Measurements from ENCODE around the gene SNF8. TPM values are rescaled to one million over a fixed set of nuclear protein-coding genes. Genes with fewer than 3 reads are reported as not detected.
"Not testable (repeated sequence)": the region's sequence is repeated elsewhere in the genome, so short reads cannot be mapped to it uniquely, and the experiment has no call there.

The SNF8 gene, protein sequence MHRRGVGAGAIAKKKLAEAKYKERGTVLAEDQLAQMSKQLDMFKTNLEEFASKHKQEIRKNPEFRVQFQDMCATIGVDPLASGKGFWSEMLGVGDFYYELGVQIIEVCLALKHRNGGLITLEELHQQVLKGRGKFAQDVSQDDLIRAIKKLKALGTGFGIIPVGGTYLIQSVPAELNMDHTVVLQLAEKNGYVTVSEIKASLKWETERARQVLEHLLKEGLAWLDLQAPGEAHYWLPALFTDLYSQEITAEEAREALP
- 58.4 and 83.4 TPM in 2 replicates for total RNA-seq (2014; rRNA removed; shearing (Covaris generic))

GRCh38 chr17:48944515-48945260 is at the start of gene SNF8:
TSS of gene SNF8 (minus strand) at chr17:48944842. CDS start at chr17:48944734, 108 bp downstream.
- peak; percentile 88 for DNase-seq (ENCODE audit: low read depth)

DNA sequence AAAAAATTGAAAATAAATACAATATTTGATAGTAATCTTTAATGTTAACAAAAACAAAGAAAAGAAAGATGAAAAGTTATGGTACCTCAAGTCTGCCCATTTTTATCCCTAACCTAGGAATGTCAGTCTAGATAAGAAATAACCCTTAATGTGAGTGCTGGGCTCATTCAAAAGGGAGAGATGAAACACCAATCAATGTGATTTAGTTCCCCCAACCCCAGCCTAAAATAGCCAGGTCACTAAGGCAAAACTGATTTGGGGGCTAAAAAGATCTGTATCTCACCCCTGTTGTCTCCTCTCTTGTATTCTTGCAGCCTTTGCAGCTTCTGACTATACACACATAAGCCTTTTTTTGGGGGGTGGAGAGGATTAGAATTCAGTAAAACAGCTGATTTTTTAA is 49.3 kb upstream of the SNF8 start:
- DNase-seq (ENCODE audit: low read depth) = no peak

DNA sequence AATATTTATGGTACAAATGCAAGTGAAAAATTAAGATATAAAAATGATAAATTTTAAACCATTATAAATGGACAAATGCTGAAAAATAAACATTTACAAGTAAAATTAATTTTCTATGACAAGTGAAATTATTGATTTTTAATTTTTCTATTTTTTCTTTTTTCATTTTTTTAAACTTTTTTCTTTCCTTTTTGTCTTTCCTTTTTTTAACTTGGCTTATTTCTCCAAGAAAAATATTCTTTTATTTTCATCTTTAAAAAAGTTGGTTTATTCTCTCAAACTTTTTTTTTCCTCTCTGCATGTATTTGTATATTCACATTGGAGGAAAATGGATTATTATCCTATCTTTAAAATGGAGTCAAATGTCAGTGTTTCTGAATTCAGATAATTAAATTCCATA is 48.7 kb upstream of the SNF8 start:
- DNase-seq (ENCODE audit: low read depth) = no peak

GRCh38 chr17:48992444-48992843 is 47.8 kb upstream of the SNF8 start:
- DNase-seq (ENCODE audit: low read depth) = no peak

GRCh38 chr17:48990882-48991357 is 46.3 kb upstream of the SNF8 start:
- DNase-seq (ENCODE audit: low read depth) = no peak

GRCh38 chr17:48989100-48989499 is 44.5 kb upstream of the SNF8 start:
- DNase-seq (ENCODE audit: low read depth) = no peak

DNA sequence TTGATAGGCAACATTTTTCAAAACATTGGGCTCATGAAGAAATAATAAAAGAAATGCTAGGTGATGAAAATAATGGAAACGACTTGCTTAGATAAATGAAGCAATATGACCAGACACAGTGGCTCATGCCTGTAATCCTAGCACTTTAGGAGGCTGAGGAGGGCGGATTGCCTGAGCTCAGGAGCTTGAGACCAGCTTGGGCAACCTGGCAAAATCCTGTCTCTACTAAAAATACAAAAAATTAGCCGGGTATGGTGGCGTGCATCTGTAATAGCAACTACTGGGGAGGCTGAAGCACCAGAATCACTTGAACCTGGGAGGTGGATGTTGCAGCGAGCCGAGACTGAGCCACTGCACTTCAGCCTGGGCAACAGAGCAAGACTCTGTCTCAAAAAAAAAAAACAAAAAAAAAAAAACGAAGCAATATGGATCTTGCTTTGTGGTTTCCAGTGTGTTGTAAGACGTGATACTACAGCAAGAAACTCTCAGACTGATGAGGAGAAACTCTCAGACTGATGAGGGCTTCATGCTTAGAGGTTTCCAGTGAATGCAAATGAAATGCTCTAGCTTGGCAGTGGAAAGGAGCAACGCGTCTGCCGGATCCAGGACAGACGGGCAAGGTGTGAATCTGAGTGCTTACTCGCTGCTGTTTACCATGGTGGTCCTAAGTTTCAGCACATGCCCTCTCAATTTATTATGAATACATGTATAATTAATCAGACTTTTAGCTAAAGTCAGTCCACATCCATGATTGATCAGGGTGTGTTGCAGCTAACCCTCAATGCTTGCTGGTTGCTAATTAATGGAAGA is 41.0 kb upstream of the SNF8 start:
- no peak for DNase-seq (ENCODE audit: low read depth)

DNA sequence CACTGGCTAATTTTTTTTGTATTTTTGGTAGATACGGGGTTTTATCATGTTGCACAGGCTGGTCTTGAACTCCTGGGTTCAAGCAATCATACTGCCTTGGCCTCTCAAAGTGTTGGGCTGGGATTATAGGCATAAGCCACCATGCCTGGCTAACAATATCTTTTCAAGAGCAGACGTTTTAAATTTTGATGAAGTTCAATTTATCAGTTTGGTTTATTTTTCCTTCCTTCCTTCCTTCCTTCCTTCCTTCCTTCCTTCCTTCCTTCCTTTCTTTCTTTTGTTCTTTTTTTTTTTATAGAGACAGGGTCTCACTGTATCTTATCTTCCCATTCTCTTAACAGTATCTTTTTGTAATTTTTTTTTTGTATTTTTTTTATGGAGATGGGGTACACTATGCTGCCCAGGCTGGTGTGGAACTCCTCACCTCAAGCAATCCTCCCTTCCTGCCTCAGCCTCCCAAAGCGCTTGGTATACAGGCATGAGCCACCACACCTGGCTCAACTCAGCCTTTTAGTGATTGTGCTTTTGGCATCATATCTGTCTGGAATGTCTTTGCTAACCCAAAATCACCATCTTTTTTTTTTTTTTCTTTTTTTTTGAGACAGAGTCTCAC is 37.4 kb upstream of the SNF8 start:
- DNase-seq (ENCODE audit: low read depth) = no peak

DNA sequence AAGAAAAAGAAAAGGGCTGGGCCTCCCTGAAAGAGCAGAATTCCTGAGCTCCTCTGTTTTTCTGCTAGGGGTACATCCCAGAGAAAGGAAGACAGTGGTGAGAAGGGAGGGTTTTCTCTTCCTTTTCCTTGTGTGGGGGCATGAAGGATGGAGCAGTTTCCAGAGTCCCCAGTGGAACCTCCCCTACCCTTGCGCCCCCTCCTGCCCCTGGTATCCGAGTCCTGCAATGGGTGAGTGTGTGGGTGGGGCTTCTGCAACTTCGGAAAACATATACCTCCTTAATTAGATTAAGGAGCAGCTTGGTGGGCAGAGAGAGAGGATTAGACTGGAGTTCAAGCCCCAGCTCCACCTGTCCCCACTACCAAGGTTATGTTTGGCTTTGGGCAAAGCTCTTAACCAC is 29.2 kb upstream of the SNF8 start:
- DNase-seq (ENCODE audit: low read depth) = no peak

DNA sequence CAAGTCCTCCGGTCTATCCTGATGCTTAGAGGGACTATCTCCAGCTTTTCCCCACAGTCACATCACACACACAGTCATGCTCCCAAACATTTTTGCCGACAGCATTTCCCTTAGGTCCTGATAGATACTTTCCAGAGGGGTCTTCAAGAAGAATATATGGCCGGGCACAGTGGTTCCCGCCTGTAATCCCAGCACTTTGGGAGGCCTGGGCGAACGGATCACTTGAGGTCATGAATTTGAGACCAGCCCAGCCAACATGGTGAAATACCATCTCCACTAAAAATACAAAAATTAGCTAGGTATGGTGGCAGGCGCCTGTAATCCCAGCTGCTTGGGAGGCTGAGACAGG is 28.1 kb upstream of the SNF8 start:
- no peak for DNase-seq (ENCODE audit: low read depth)

DNA sequence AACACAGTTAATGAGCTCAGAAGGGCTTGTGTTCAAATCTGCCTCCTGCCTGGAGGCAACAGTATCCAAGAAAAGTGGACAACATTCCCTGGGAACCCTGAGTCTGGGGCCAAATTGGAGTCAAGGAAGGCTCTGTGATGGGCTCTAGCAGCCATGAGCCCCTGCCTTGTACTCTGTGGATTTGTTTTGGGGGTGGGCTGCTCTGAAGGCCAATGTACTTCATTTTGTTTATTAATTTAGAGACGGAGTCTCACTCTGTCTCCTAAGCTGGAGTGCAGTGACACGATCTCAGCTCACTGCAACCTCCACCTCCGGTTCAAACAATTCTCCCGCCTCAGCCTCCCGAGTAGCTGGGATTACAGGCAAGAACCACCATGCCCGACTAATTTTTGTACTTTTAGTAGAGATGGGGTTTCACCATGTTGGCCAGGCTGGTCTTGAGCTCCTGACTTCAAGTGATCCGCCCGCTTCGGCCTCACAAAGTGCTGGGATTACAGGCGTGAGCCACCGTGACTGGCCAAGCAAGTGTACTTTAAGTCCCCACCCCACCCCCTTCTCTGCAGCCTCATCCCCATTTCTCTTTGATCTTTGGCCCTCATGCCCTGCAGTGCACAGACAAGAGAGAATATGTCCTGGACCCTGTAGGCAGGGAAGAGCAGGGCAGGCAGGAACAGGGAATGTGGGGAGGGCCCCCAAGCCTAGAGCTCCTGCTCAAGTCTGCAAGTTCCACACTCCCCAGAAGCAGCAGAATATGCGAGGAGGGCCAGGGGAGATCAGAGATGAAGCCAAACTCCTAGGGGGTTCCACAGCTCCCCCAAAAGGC is 26.4 kb upstream of the SNF8 start:
- no peak for DNase-seq (ENCODE audit: low read depth)

- DNase-seq (ENCODE audit: low read depth) = no peak
These were observed 25.6 kb upstream of the SNF8 start for GRCh38 chr17:48970224-48970623.

- DNase-seq (ENCODE audit: low read depth) = peak; percentile 78
These were observed 17.0 kb upstream of the SNF8 start for GRCh38 chr17:48961516-48962233.

GRCh38 chr17:48960834-48961515 is 16.3 kb upstream of the SNF8 start:
- no peak for DNase-seq (ENCODE audit: low read depth)

GRCh38 chr17:48954300-48954755 is 9.7 kb upstream of the SNF8 start:
- peak; percentile 63 for DNase-seq (ENCODE audit: low read depth)

GRCh38 chr17:48952904-48953303 is 8.3 kb upstream of the SNF8 start:
- no peak for DNase-seq (ENCODE audit: low read depth)

- DNase-seq (ENCODE audit: low read depth) = no peak
These were observed 6.9 kb upstream of the SNF8 start for GRCh38 chr17:48951572-48951971.

DNA sequence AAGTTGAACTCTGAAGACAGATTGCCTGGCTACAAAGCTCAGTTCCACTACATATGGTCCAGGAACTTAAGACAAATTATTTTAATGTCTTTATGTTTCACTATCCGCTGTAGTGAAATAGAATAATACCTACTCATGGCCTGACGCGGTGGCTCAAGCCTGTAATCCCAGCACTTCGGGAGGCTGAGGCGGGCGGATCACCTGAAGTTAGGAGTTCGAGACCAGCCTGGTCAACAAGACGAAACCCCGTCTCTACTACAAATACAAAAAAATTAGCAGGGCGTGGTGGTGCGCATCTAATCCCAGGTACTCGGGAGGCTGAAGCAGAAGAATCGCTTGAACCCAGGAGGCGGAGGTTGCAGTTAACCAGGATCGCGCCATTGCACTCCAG is 614 bp upstream of the SNF8 start:
- DNase-seq (ENCODE audit: low read depth) = not testable (repeated sequence)

GRCh38 chr17:48933035-48933434 is 11.6 kb downstream of the SNF8 start:
- DNase-seq (ENCODE audit: low read depth) = no peak

DNA sequence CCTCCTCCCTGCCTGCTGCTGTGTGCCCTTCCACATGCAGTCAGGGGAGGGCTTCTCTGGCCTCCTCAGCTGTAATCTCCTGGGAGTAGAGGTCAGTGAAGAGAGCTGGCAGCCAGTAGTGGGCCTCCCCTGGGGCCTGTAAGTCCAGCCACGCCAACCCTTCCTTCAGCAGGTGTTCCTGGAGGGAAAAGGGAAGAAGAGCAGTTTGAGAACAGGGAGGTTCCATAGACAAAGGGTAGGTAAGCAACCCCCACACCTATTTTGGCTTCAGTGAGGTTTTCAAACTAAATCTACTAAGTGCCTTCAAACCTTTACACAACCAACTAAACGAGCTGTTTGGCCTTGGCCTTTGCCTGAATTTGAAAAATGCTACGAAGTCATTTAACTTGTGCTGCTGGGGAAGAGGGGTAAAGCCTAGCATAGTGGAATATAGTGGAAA is 14.2 kb downstream of the SNF8 start:
- DNase-seq (ENCODE audit: low read depth) = no peak
